Suprapubic skin (tissue), 4 donors: ENCODE data around the gene SPATC1L. TPM values are rescaled to one million over a fixed set of nuclear protein-coding genes. Genes with fewer than 3 reads are reported as not detected.

Experiments used
- DNase-seq, 2 donors: peaks; one replicate each; pipeline ENCODE4 v3.0.0-alpha.2; 2019; ENCODE audit warnings: low spot score in 2 of 2
- H3K27ac ChIP-seq: fragments of 200-600 bp; sonication (generic); one replicate; pipeline ENCODE4 v1.5.1; 2019
- H3K27me3 ChIP-seq: fragments of 200-600 bp; sonication (generic); one replicate; pipeline ENCODE4 v1.5.1; 2019
- H3K36me3 ChIP-seq: fragments of 200-600 bp; sonication (generic); one replicate; pipeline ENCODE4 v1.5.1; 2019
- H3K4me1 ChIP-seq: fragments of 200-600 bp; sonication (generic); one replicate; pipeline ENCODE4 v1.5.1; 2019
- H3K4me3 ChIP-seq: fragments of 200-600 bp; sonication (generic); one replicate; pipeline ENCODE4 v1.5.1; 2019; ENCODE audit warnings: mild to moderate bottlenecking
- H3K9me3 ChIP-seq: fragments of 200-600 bp; sonication (generic); one replicate; pipeline ENCODE4 v1.5.1; 2019
- CTCF ChIP-seq, 2 donors: fragments of 200-600 bp in 1 of 2; fragments of 450-650 bp in 1 of 2; sonication (generic) in 1 of 2; IDR thresholded peaks; one replicate each; pipeline ENCODE4 v1.5.1; 2016 to 2019; ENCODE audit warnings: antibody characterized with exemption in 2 of 2, mild to moderate bottlenecking in 1 of 2, moderate library complexity in 1 of 2
- EP300 ChIP-seq: sonication (generic); formaldehyde crosslinking; IDR thresholded peaks from one replicate; pipeline ENCODE4 v1.6.1; 2017; ENCODE audit warnings: antibody characterized with exemption
- POLR2A ChIP-seq, 2 donors: fragments of 450-650 bp; IDR thresholded peaks; one replicate each; pipeline ENCODE4 v1.6.1; 2017; ENCODE audit warnings: antibody characterized with exemption in 2 of 2, mild to moderate bottlenecking in 2 of 2, moderate library complexity in 2 of 2
- POLR2AphosphoS5 ChIP-seq, 3 donors: sonication (generic); formaldehyde crosslinking; IDR thresholded peaks; one replicate each; pipeline ENCODE4 v1.6.1; 2017; ENCODE audit warnings: antibody characterized with exemption in 3 of 3
- WGBS: methylation state at CpG from one replicate; pipeline ENCODE4 v1.1.5; 2018; 5-methylcytosine and 5-hydroxymethylcytosine counted together
- total RNA-seq, 4 donors: library from RNA; depleted of rRNA; stranded (reverse); fragments of >200 nt; gene quantifications; one replicate each; pipeline ENCODE4 v1.1.0, GENCODE V29; 2016

The SPATC1L gene
- total RNA-seq, 4 donors from 2014 or later = 2.5 to 15.0 (median 6.9) TPM

GRCh38 chr21:46125846-46126301, 58.4 kb downstream of the SPATC1L start:
- WGBS = 93% methylated on average over 36 of the region's 47 CpGs
- DNase-seq = peak; percentile 59 to 71
- Histone ChIP-seq H3K27ac (no peak overlapping the region), H3K4me1 (no peaks in the 10 kb centered on the region), H3K27me3 (no peaks in the 10 kb centered on the region), H3K4me3 (no peak overlapping the region), H3K36me3 (peaks cover 72% of the 10 kb centered on the region), H3K9me3 (no peaks in the 10 kb centered on the region)
- TF ChIP-seq POLR2A (IDR thresholded peaks at IDR 0.05) (no peak), EP300 (no peak), POLR2AphosphoS5 (IDR thresholded peaks at IDR 0.05) (no peak), CTCF (IDR thresholded peaks at IDR 0.05) (no peak)

GRCh38 chr21:46124926-46125845, 59.1 kb downstream of the SPATC1L start:
- H3K9me3 ChIP-seq = no peaks in the 10 kb centered on the region
- 87% methylated on average over 28 of the region's 49 CpGs for WGBS
- DNase-seq = peak; percentile 46 to 77
- H3K27ac ChIP-seq = no peak overlapping the region
- H3K4me3 ChIP-seq = no peak overlapping the region
- H3K27me3 ChIP-seq = no peaks in the 10 kb centered on the region
- peaks cover 79% of the 10 kb centered on the region for H3K36me3 ChIP-seq
- TF ChIP-seq POLR2A (IDR thresholded peaks at IDR 0.05) = no peak
- no peak for TF ChIP-seq EP300
- no peak for TF ChIP-seq CTCF (IDR thresholded peaks at IDR 0.05)
- TF ChIP-seq POLR2AphosphoS5 (IDR thresholded peaks at IDR 0.05) = no peak
- no peaks in the 10 kb centered on the region for H3K4me1 ChIP-seq

- peaks cover 84% of the 10 kb centered on the region for H3K36me3 ChIP-seq
- no peaks in the 10 kb centered on the region for H3K9me3 ChIP-seq
- DNase-seq = peak; percentile 62 to 71
- H3K27me3 ChIP-seq = no peaks in the 10 kb centered on the region
- no peaks in the 10 kb centered on the region for H3K4me1 ChIP-seq
- no peak overlapping the region for H3K4me3 ChIP-seq
- no peak overlapping the region for H3K27ac ChIP-seq
- 92% methylated on average over 7 of the region's 16 CpGs for WGBS
- TF ChIP-seq POLR2A (IDR thresholded peaks at IDR 0.05) (no peak), POLR2AphosphoS5 (IDR thresholded peaks at IDR 0.05) (no peak), EP300 (no peak), CTCF (IDR thresholded peaks at IDR 0.05) (no peak)
Observed at GRCh38 chr21:46124083-46124925, 60.0 kb downstream of the SPATC1L start.

GRCh38 chr21:46122758-46123683, 61.2 kb downstream of the SPATC1L start:
- WGBS = 93% methylated on average over 11 of the region's 12 CpGs
- Histone ChIP-seq H3K4me1 (no peaks in the 10 kb centered on the region), H3K4me3 (no peak overlapping the region), H3K36me3 (peaks cover 91% of the 10 kb centered on the region), H3K27me3 (no peaks in the 10 kb centered on the region), H3K9me3 (no peaks in the 10 kb centered on the region), H3K27ac (no peak overlapping the region)
- DNase-seq = peak in 1 of 2 donors; percentile 52
- no peak for TF ChIP-seq EP300
- no peak for TF ChIP-seq POLR2AphosphoS5 (IDR thresholded peaks at IDR 0.05)
- no peak for TF ChIP-seq CTCF (IDR thresholded peaks at IDR 0.05)
- TF ChIP-seq POLR2A (IDR thresholded peaks at IDR 0.05) = no peak
